GM23338 (cell line): Measurements from ENCODE around the gene TAGLN3. TPM values are rescaled to one million over a fixed set of nuclear protein-coding genes. Genes with fewer than 3 reads are reported as not detected.

Experiments used
- ATAC-seq: fragments of 200-7000 bp; cut with Tn5 transposase; 3 replicates; pipeline ENCODE4 v1.9.1; 2020
- DNase-seq: peaks from one replicate; pipeline ENCODE4 v3.0.0-alpha.2; 2015; ENCODE audit warnings: low spot score
- H2AFZ ChIP-seq: fragments of 200-600 bp; sonication (generic); 2 replicates; pipeline ENCODE4 v1.8.0; 2016; ENCODE audit warnings: antibody characterized with exemption, mild to moderate bottlenecking, moderate library complexity
- H3F3A ChIP-seq: fragments of 200-600 bp; sonication (generic); replicated peaks from 2 replicates; pipeline ENCODE4 v1.8.0; 2017; ENCODE audit warnings: antibody characterized with exemption, mixed run types, low read depth
- H3K27ac ChIP-seq: fragments of 200-600 bp; sonication (generic); 2 replicates; pipeline ENCODE4 v1.6.1; 2016; ENCODE audit warnings: low read depth
- H3K27me3 ChIP-seq: fragments of 200-600 bp; sonication (generic); 2 replicates; pipeline ENCODE4 v1.8.0; 2016; ENCODE audit warnings: mild to moderate bottlenecking, mixed run types, moderate library complexity; ENCODE audit not compliant: insufficient read depth
- H3K36me3 ChIP-seq: fragments of 200-600 bp; sonication (generic); 2 replicates; pipeline ENCODE4 v1.8.0; 2016; ENCODE audit warnings: mild to moderate bottlenecking; ENCODE audit not compliant: insufficient read depth
- H3K4me1 ChIP-seq: fragments of 200-600 bp; sonication (generic); 2 replicates; pipeline ENCODE4 v1.8.0; 2016; ENCODE audit warnings: mild to moderate bottlenecking, moderate library complexity; ENCODE audit not compliant: insufficient read depth
- H3K4me2 ChIP-seq: fragments of 200-600 bp; sonication (generic); 2 replicates; pipeline ENCODE4 v1.7.1; 2017; ENCODE audit warnings: mixed run types
- H3K4me3 ChIP-seq: fragments of 200-600 bp; sonication (generic); 2 replicates; pipeline ENCODE4 v1.6.1; 2016; ENCODE audit warnings: mixed run types
- H3K79me2 ChIP-seq: fragments of 200-600 bp; sonication (generic); replicated peaks from 2 replicates; pipeline ENCODE4 v1.8.0; 2017; ENCODE audit warnings: mild to moderate bottlenecking; ENCODE audit not compliant: insufficient read depth
- H3K9me2 ChIP-seq: fragments of 200-600 bp; sonication (generic); 2 replicates; pipeline ENCODE4 v1.8.0; 2017; ENCODE audit not compliant: insufficient read depth
- H4K20me1 ChIP-seq: fragments of 200-600 bp; sonication (generic); replicated peaks from 2 replicates; pipeline ENCODE4 v1.8.0; 2017; ENCODE audit warnings: mild to moderate bottlenecking; ENCODE audit not compliant: insufficient read depth
- H3K27ac Mint-ChIP-seq: 2 replicates; pipeline ENCODE4 v1.8.0; 2020; ENCODE audit warnings: inconsistent platforms, mild to moderate bottlenecking, moderate library complexity, mixed read lengths
- H3K27me3 Mint-ChIP-seq: 3 replicates; pipeline ENCODE4 v1.8.0; 2022; ENCODE audit warnings: low read depth, mild to moderate bottlenecking, moderate library complexity, mixed read lengths, inconsistent platforms; ENCODE audit not compliant: insufficient read depth, poor library complexity
- H3K36me3 Mint-ChIP-seq: 3 replicates; pipeline ENCODE4 v1.8.0; 2021; ENCODE audit warnings: low read depth, mild to moderate bottlenecking, inconsistent platforms, moderate library complexity, mixed read lengths
- H3K4me1 Mint-ChIP-seq: 3 replicates; pipeline ENCODE4 v1.8.0; 2020; ENCODE audit warnings: mild to moderate bottlenecking, inconsistent platforms, mixed read lengths
- H3K4me3 Mint-ChIP-seq: 3 replicates; pipeline ENCODE4 v1.8.0; 2021; ENCODE audit warnings: moderate library complexity, mild to moderate bottlenecking, inconsistent platforms, mixed read lengths
- H3K9me3 Mint-ChIP-seq: 3 replicates; pipeline ENCODE4 v1.8.0; 2020; ENCODE audit warnings: moderate library complexity, mild to moderate bottlenecking, inconsistent platforms, mixed read lengths
- CREB1 ChIP-seq: fragments of 250-450 bp; sonication (Bioruptor Pico); IDR thresholded peaks from 2 replicates; pipeline ENCODE4 v1.5.0; 2020; ENCODE audit warnings: low read depth, mild to moderate bottlenecking, moderate library complexity
- CTCF ChIP-seq, 2 experiments: fragments of 200-600 bp in 1 of 2; sonication (generic) in 1 of 2; conservative IDR thresholded peaks; 2 replicates each; pipeline versions ENCODE4 v1.5.1 to v1.6.1; 2016 to 2017; ENCODE audit warnings: antibody characterized with exemption in 2 of 2, low read depth in 2 of 2, mild to moderate bottlenecking in 2 of 2, moderate library complexity in 1 of 2
- EZH2 ChIP-seq: fragments of 200-600 bp; sonication (generic); IDR thresholded peaks from one replicate; pipeline ENCODE4 v1.8.0; 2017; ENCODE audit warnings: antibody characterized with exemption, mild to moderate bottlenecking, low read depth; ENCODE audit not compliant: unreplicated experiment
- EZH2phosphoT487 ChIP-seq: fragments of 200-600 bp; sonication (generic); IDR thresholded peaks from one replicate; pipeline ENCODE4 v1.8.1; 2018; ENCODE audit warnings: antibody characterized with exemption; ENCODE audit not compliant: unreplicated experiment
- JUNB ChIP-seq: IDR thresholded peaks from one replicate; pipeline ENCODE4 v1.6.1; 2016; ENCODE audit warnings: antibody characterized with exemption; ENCODE audit not compliant: unreplicated experiment
- NANOG ChIP-seq: IDR thresholded peaks from 2 replicates; pipeline ENCODE4 v1.6.1; 2016; ENCODE audit warnings: antibody characterized with exemption, borderline replicate concordance
- POLR2AphosphoS5 ChIP-seq: IDR thresholded peaks from 2 replicates; pipeline ENCODE4 v1.6.1; 2016; ENCODE audit warnings: antibody characterized with exemption, low read depth
- STAT1 ChIP-seq: IDR thresholded peaks from one replicate; pipeline ENCODE4 v1.6.1; 2016; ENCODE audit warnings: antibody characterized with exemption; ENCODE audit not compliant: unreplicated experiment
- ZNF114 ChIP-seq: fragments of 250-450 bp; sonication (Bioruptor Pico); IDR thresholded peaks from 2 replicates; pipeline ENCODE4 v1.5.0; 2020; ENCODE audit warnings: mild to moderate bottlenecking, moderate library complexity
- ZNF331 ChIP-seq: fragments of 250-450 bp; sonication (Bioruptor Pico); IDR thresholded peaks from 2 replicates; pipeline ENCODE4 v1.5.0; 2020; ENCODE audit warnings: low read depth, mild to moderate bottlenecking, moderate library complexity
- ZNF462 ChIP-seq: fragments of 250-450 bp; sonication (Bioruptor Pico); IDR thresholded peaks from 2 replicates; pipeline ENCODE4 v1.5.0; 2020; ENCODE audit warnings: mild to moderate bottlenecking, moderate library complexity
- polyA plus RNA-seq: library from polyadenylated mRNA; unstranded; fragments of >200 nt; fragmentation: Nextera tagmentation; extraction: Ambion mirVana; gene quantifications from 2 replicates; pipeline ENCODE4 v1.2.1, GENCODE V29; 2016
- total RNA-seq: library from RNA; depleted of rRNA; stranded (reverse); fragments of >200 nt; shearing (Covaris generic); gene quantifications from 2 replicates; pipeline ENCODE4 v1.2.3, GENCODE V29; 2014
- TF ChIP-seq, protein P1 (sequence below): IDR thresholded peaks from one replicate; pipeline ENCODE4 v1.6.1; 2018; ENCODE audit warnings: antibody characterized with exemption; ENCODE audit not compliant: unreplicated experiment
- TF ChIP-seq, protein P2 (sequence below): IDR thresholded peaks from 2 replicates; pipeline ENCODE4 v1.6.1; 2016; ENCODE audit warnings: antibody characterized with exemption

Gene TAGLN3
- total and polyA plus RNA-seq, 2 experiments from 2014 or later = 6.8 to 12.6 TPM

DNA sequence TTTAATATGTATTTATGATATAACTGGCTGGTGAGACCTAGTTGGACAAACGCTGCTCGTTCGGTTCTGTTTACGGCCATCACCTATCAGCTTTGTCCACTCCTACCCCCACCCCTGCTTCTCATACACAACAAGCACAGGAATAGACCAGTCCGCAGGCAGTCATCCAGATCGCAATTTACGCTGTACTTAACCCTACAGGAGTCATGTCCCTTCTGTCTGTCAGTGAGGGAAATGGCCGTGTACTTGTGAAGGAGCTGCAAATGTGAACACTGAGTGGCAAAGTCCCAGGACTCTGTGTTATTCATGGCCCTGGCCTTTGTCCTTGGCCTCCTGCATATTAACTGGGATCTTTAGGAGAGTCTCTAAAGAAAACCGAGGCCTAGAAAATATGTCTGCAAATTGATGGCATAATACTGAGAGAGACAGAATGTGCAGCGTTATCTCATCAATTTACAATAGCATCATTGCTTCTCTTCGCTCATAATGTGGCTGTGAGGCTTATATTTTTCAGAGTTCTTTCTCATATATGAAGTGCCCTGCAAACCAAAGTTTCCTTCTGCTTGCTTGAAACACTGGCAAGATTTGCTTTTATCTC lies 27.1 kb upstream of the TAGLN3 start:
- no peaks in the 10 kb centered on the region for H3K9me3 Mint-ChIP-seq
- no peaks in the 10 kb centered on the region for H3K27me3 ChIP-seq
- no peaks in the 10 kb centered on the region for H3K9me2 ChIP-seq
- no peak overlapping the region for H3K27ac ChIP-seq
- no peak overlapping the region for H3K4me3 ChIP-seq
- DNase-seq (no peak), ATAC-seq (no peak; the same call in 1 of the 3 replicates)
- no peak overlapping the region for H3K4me2 ChIP-seq
- peaks cover 4% of the 10 kb centered on the region; the same call in 1 of the 3 replicates for H3K36me3 Mint-ChIP-seq
- no peak for TF ChIP-seq CREB1 (CRISPR knock-in tag)
- TF ChIP-seq NANOG = no peak
- TF ChIP-seq EZH2phosphoT487 = no peak
- no peak for TF ChIP-seq ZNF462 (CRISPR knock-in tag)
- TF ChIP-seq CTCF (conservative IDR thresholded peaks at IDR 0.05; ENCODE audit: low read depth in 2 of 2) = no peak
- TF ChIP-seq, protein P1, sequence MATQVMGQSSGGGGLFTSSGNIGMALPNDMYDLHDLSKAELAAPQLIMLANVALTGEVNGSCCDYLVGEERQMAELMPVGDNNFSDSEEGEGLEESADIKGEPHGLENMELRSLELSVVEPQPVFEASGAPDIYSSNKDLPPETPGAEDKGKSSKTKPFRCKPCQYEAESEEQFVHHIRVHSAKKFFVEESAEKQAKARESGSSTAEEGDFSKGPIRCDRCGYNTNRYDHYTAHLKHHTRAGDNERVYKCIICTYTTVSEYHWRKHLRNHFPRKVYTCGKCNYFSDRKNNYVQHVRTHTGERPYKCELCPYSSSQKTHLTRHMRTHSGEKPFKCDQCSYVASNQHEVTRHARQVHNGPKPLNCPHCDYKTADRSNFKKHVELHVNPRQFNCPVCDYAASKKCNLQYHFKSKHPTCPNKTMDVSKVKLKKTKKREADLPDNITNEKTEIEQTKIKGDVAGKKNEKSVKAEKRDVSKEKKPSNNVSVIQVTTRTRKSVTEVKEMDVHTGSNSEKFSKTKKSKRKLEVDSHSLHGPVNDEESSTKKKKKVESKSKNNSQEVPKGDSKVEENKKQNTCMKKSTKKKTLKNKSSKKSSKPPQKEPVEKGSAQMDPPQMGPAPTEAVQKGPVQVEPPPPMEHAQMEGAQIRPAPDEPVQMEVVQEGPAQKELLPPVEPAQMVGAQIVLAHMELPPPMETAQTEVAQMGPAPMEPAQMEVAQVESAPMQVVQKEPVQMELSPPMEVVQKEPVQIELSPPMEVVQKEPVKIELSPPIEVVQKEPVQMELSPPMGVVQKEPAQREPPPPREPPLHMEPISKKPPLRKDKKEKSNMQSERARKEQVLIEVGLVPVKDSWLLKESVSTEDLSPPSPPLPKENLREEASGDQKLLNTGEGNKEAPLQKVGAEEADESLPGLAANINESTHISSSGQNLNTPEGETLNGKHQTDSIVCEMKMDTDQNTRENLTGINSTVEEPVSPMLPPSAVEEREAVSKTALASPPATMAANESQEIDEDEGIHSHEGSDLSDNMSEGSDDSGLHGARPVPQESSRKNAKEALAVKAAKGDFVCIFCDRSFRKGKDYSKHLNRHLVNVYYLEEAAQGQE = no peak
- TF ChIP-seq JUNB = no peak
- TF ChIP-seq POLR2AphosphoS5 = no peak
- no peak for TF ChIP-seq STAT1
- TF ChIP-seq ZNF331 = no peak
- TF ChIP-seq, protein P2, sequence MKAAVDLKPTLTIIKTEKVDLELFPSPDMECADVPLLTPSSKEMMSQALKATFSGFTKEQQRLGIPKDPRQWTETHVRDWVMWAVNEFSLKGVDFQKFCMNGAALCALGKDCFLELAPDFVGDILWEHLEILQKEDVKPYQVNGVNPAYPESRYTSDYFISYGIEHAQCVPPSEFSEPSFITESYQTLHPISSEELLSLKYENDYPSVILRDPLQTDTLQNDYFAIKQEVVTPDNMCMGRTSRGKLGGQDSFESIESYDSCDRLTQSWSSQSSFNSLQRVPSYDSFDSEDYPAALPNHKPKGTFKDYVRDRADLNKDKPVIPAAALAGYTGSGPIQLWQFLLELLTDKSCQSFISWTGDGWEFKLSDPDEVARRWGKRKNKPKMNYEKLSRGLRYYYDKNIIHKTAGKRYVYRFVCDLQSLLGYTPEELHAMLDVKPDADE = no peak
- no peak for TF ChIP-seq ZNF114 (CRISPR knock-in tag)
- no peak for TF ChIP-seq EZH2
- peaks cover 8% of the 10 kb centered on the region for H3K4me1 Mint-ChIP-seq
- H3K27ac Mint-ChIP-seq = no peak overlapping the region
- H3K27me3 Mint-ChIP-seq = no peaks in the 10 kb centered on the region
- H3K79me2 ChIP-seq = no peaks in the 10 kb centered on the region
- H3F3A ChIP-seq = no peaks in the 10 kb centered on the region
- no peaks in the 10 kb centered on the region for H3K36me3 ChIP-seq
- H3K4me3 Mint-ChIP-seq = no peak overlapping the region
- H4K20me1 ChIP-seq = no peaks in the 10 kb centered on the region
- no peak overlapping the region for H2AFZ ChIP-seq
- H3K4me1 ChIP-seq = peaks cover 7% of the 10 kb centered on the region
